Skeletal muscle satellite cell (primary cell): ENCODE data around the gene CDCA8.

Experiments
- H3K27me3 ChIP-seq: 2 replicates; pipeline ENCODE4 v1.7.0; 2013; ENCODE audit warnings: low read length; ENCODE audit not compliant: control insufficient read depth, insufficient read depth
- H3K36me3 ChIP-seq: 2 replicates; pipeline ENCODE4 v1.7.0; 2013; ENCODE audit warnings: mild to moderate bottlenecking, control low read depth, low read length; ENCODE audit not compliant: insufficient read depth
- H3K4me1 ChIP-seq: 2 replicates; pipeline ENCODE4 v1.7.0; 2013; ENCODE audit warnings: low read length; ENCODE audit not compliant: control insufficient read depth, insufficient read depth
- H3K4me2 ChIP-seq: 2 replicates; pipeline ENCODE4 v1.7.0; 2013; ENCODE audit warnings: mild to moderate bottlenecking, low read length
- H3K4me3 ChIP-seq: 2 replicates; pipeline ENCODE4 v1.7.0; 2013; ENCODE audit warnings: low read length
- H3K9ac ChIP-seq: 2 replicates; pipeline ENCODE4 v1.7.0; 2013; ENCODE audit warnings: mild to moderate bottlenecking, low read depth, low read length, moderate library complexity
- H3K9me3 ChIP-seq: replicated peaks from 2 replicates; pipeline ENCODE4 v1.7.0; 2013; ENCODE audit warnings: mild to moderate bottlenecking, control low read depth, low read length

Gene CDCA8

DNA sequence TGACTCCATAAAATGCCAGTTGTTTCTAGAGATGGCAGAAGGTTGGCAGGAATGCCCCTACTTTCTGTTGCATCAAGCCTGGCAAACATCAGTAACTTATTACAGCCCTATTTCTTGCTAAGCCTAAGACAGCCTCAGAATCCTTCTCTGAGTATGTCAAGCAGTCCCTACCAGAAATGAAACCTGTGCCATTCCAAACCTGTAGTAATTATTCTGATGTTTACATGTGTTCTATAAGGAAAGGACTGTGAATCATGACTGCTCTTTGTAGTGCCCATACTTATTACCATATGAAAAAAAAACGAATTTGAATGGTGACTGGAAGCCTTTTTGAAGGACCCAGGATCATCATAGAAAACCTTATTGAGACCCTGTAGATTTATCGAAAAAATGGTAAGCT lies 5.4 kb downstream of the CDCA8 start:
- Histone ChIP-seq H3K9me3 (no peaks in the 10 kb centered on the region), H3K4me1 (no peaks in the 10 kb centered on the region), H3K4me3 (no peak overlapping the region), H3K9ac (no peak overlapping the region), H3K27me3 (no peaks in the 10 kb centered on the region), H3K4me2 (no peak overlapping the region), H3K36me3 (peaks cover 43% of the 10 kb centered on the region)

DNA sequence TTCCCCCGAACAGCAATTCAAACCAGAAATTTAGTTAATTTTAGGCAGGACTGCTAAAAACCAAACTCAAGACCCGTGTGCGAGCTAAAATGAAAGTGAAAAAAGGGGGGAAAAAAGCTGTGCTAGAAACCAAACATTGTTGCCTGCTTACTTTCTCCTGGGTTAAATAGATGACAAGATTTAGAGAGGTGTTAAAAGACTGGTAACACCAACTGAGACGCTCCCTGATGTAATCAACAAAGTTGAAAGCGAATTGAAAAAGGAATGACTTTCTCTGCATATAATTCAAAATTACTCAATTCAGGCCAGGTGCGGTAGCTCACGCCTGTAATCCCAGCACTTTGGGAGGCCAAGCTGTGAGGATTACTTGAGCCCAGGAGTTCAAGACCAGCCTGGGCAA lies 6.8 kb downstream of the CDCA8 start:
- Histone ChIP-seq H3K9me3 (no peaks in the 10 kb centered on the region), H3K4me2 (no peak overlapping the region), H3K9ac (no peak overlapping the region), H3K4me1 (no peaks in the 10 kb centered on the region), H3K4me3 (no peak overlapping the region), H3K27me3 (no peaks in the 10 kb centered on the region), H3K36me3 (peaks cover 52% of the 10 kb centered on the region)

DNA sequence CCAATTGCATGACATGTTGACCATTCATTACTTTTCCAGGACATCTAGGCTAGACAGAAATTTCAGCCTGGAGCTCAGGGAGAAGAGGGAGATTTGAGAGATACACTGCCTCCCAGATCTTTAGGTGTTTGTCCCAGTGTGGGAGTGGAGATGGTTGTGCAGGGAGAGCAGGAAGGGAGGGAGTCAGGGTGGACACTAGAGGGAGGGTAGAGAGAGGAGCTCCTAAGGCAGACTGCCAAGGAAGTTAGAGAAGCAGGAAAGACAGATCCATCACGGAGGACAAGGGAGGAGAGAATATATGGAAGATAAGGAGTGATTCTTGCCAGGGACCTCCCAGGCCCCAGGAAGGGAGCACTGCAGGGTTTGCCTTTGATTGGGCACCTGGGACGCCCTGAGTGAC lies 8.7 kb downstream of the CDCA8 start:
- no peaks in the 10 kb centered on the region for H3K27me3 ChIP-seq
- H3K4me3 ChIP-seq = no peak overlapping the region
- H3K9me3 ChIP-seq = no peaks in the 10 kb centered on the region
- no peak overlapping the region for H3K9ac ChIP-seq
- peaks cover 59% of the 10 kb centered on the region for H3K36me3 ChIP-seq
- H3K4me1 ChIP-seq = no peaks in the 10 kb centered on the region
- H3K4me2 ChIP-seq = no peak overlapping the region

DNA sequence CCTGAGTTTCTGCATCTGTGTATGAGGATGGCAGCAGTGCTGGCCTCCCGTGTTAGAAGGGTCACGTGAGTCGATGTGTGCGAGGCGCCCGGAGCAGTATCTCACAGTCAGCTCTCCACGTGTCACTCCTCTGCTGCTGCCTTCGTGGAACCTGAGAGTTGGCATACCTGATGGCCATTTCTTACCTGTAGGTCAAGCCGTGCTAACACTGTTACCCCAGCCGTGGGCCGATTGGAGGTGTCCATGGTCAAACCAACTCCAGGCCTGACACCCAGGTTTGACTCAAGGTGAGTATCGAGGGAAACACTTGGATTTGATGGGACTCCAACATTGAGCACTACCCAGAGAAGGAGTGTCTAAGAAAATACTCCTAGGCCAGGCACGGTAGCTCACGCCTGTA lies 10.7 kb downstream of the CDCA8 start:
- H3K36me3 ChIP-seq = peaks cover 56% of the 10 kb centered on the region
- H3K4me1 ChIP-seq = no peaks in the 10 kb centered on the region
- no peak overlapping the region for H3K4me3 ChIP-seq

DNA sequence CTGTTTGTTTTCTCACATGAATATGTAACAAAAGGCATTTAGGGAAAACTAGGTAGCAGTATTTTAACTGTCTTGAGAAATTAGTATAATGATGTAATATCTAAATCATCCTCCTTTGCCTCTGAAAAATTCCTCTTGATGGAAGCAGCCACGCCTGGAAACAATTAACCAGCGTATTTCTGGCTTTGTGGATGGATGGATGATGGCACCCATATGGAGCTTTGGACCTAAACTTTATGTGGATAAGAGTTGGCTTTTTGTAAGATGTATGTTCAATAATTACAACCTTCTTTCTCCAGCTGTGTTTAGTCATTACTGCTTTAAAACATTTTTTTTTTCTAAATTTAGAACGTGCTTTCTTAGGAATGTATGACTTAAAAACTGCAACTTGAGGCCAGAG lies 12.7 kb downstream of the CDCA8 start:
- Histone ChIP-seq H3K4me3 (no peak overlapping the region), H3K4me1 (no peaks in the 10 kb centered on the region), H3K36me3 (peaks cover 69% of the 10 kb centered on the region), H3K9me3 (no peaks in the 10 kb centered on the region), H3K27me3 (no peaks in the 10 kb centered on the region), H3K9ac (no peak overlapping the region), H3K4me2 (no peak overlapping the region)

More for the DNA sequence above, 10.7 kb downstream of the CDCA8 start:
- Histone ChIP-seq H3K9me3 (no peaks in the 10 kb centered on the region), H3K4me2 (no peak overlapping the region), H3K27me3 (no peaks in the 10 kb centered on the region), H3K9ac (no peak overlapping the region)

DNA sequence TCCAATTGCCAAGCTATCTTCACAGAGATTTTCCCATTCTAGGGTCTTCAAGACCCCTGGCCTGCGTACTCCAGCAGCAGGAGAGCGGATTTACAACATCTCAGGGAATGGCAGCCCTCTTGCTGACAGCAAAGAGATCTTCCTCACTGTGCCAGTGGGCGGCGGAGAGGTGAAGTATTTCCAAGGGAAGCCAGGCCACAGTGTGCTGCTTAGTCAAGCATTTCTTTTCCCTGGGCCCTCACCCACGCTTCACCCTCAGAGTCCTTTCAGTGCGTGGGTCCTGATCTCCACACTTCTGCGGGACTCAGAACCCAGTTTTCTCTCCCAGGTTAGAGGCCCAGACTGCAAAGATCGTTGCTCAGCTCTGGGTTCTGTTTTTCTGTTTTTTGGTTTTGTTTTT lies 13.1 kb downstream of the CDCA8 start:
- H3K36me3 ChIP-seq = peaks cover 67% of the 10 kb centered on the region
- no peak overlapping the region for H3K4me3 ChIP-seq
- H3K9ac ChIP-seq = no peak overlapping the region
- H3K4me1 ChIP-seq = no peaks in the 10 kb centered on the region
- H3K9me3 ChIP-seq = no peaks in the 10 kb centered on the region
- H3K27me3 ChIP-seq = no peaks in the 10 kb centered on the region
- H3K4me2 ChIP-seq = no peak overlapping the region

DNA sequence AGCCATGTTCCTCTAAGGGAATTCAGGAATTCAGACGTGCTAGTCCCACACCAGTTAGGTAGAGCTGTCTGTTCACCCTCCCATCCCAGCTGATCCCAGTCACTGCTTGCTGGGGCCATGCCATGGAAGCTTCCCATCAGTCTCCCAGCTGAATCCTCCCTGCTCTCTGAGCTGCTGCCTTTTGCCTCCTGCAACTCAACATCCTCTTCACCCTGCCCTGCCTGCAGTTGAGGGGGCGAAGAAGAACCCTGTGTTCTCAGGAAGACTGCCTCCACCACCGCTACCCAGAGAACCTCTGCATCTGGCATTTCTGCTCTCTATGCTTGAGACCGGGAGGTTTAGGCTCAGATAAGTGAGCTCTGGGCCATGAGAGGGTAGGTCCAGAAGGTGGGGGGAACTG lies 16.2 kb downstream of the CDCA8 start:
- Histone ChIP-seq H3K9me3 (no peaks in the 10 kb centered on the region), H3K36me3 (peaks cover 47% of the 10 kb centered on the region), H3K4me1 (no peaks in the 10 kb centered on the region)

DNA sequence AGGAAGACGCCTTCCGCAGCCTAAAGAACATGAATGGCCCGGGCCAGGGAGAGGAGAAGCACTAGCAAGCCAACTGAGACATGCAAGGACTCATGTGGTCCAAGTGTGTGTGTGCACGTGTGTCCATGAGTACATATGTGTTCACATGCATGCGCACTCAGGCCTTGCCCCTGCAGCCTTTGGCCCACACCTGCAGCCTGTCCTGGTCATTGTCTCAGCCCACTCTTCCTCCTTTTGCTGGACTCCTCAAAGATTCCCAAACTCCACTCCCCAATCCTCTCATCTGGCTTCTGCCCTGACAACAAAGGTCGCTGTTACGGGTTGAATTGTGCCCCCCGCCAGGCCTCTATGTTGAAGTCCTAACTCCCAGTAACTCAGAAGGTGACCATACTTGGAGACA lies 21.9 kb downstream of the CDCA8 start:
- no peaks in the 10 kb centered on the region for H3K4me1 ChIP-seq
- H3K4me2 ChIP-seq = no peak overlapping the region

More for the DNA sequence above, 16.2 kb downstream of the CDCA8 start:
- H3K4me2 ChIP-seq = no peak overlapping the region
- H3K9ac ChIP-seq = no peak overlapping the region
- no peaks in the 10 kb centered on the region for H3K27me3 ChIP-seq
- no peak overlapping the region for H3K4me3 ChIP-seq

DNA sequence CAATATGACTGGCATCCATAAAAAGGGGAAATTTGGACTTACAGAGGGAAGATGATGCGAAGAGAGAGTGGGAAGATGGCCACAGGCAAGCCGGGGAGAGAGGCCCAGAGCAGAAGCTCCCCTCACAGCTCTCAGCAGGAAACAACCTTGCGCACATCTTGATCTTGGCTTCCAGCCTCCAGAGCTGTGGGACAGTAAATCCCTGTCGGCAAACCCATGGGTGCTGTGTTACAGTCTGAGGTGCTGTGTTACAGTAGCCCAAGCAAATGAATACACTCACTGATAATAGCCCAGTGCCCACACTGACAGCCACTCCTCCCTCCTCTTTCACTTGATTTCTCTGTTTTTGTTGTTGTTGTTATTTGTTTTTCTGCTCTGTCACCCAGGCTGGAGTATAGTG lies 22.4 kb downstream of the CDCA8 start:
- no peak overlapping the region for H3K4me2 ChIP-seq
- H3K4me1 ChIP-seq = no peaks in the 10 kb centered on the region
- H3K9me3 ChIP-seq = no peaks in the 10 kb centered on the region
- peaks cover 3% of the 10 kb centered on the region for H3K27me3 ChIP-seq
- no peak overlapping the region for H3K9ac ChIP-seq
- no peak overlapping the region for H3K4me3 ChIP-seq
- peaks cover 5% of the 10 kb centered on the region for H3K36me3 ChIP-seq

More for the DNA sequence above, 21.9 kb downstream of the CDCA8 start:
- H3K4me3 ChIP-seq = no peak overlapping the region
- peaks cover 9% of the 10 kb centered on the region for H3K36me3 ChIP-seq
- H3K9ac ChIP-seq = no peak overlapping the region
- no peaks in the 10 kb centered on the region for H3K27me3 ChIP-seq
- H3K9me3 ChIP-seq = no peaks in the 10 kb centered on the region

DNA sequence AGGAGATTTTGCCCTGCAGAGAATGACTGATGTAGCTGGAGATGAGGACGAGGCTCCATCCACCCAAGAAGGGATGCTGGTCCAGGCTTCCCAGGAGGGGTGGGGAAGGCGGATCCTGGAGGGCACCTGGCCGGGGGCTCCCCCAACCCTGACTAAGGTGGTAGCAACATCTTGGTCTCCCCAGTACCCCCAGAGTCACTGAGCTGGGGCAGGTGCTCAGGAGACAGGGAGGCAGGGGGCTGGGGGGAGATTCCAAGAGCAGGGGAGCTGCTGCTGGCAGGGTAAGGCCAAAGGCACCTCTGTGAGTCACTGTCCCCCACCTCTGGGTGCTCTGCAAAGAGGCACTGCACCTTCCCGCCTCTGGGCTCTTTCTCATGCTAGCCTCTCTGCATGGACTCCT lies 24.0 kb downstream of the CDCA8 start:
- Histone ChIP-seq H3K4me3 (no peak overlapping the region), H3K9me3 (no peaks in the 10 kb centered on the region), H3K4me1 (no peaks in the 10 kb centered on the region), H3K9ac (no peak overlapping the region), H3K27me3 (peaks cover 7% of the 10 kb centered on the region), H3K36me3 (no peaks in the 10 kb centered on the region), H3K4me2 (no peak overlapping the region)

DNA sequence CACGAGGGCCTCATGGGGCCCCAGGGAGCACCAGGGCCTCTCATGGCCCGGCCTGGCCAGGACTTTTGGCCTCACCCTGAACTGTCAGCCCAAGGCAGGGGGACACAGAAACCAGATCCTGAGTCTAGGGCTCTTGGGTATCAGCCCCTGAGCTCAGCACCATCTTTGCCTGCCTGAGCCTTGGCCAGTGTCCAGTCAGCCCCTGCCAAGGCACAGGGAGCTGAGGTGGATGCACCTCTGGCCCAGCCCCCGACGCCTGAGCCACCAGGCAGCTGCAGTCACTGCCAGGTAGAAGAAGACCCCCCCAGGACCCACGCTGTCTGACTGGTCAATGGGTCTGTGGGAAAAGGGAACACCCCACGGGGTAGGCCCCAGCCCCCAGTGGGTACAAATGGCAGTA lies 25.3 kb downstream of the CDCA8 start:
- H3K27me3 ChIP-seq = peaks cover 17% of the 10 kb centered on the region
- H3K4me3 ChIP-seq = no peak overlapping the region
- no peaks in the 10 kb centered on the region for H3K9me3 ChIP-seq
- H3K9ac ChIP-seq = no peak overlapping the region
- no peaks in the 10 kb centered on the region for H3K4me1 ChIP-seq
- no peaks in the 10 kb centered on the region for H3K36me3 ChIP-seq
- no peak overlapping the region for H3K4me2 ChIP-seq

DNA sequence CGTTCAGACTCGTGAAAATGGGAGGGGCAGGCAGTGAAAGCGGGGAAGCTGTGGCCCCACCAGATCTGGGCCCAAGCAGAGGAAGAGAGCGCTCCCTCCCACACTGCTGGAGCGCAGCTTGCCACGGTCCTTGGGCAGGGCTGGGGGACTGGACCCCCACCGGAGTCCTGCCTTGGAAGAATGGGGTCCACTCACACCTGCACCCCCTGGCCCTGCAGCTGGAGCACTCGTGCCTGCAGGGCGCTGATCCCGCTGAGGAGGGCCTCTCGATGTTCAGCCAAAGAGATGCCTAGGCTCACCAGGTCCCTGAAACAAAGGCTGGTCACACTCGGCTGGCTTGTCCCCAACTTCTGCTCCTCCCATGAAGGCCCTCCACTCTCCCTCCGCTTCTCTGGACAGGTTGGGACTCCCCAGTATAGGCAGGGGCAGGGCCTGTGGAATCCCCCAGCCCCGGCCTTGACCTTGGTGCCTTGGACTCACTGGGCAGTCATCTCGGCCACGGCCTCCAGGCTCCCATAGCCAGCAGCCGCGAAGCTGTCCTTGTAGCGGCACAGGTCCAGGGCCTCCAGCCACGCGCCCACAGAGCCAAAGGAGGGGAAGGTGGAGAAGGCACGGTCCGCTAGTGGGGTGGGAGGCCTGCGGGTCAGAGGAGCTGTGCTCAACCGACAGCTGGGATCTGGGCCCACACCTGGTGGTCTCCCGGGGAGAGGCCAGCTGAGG lies 26.0 kb downstream of the CDCA8 start:
- H3K9me3 ChIP-seq = no peaks in the 10 kb centered on the region
- no peak overlapping the region for H3K4me2 ChIP-seq
- H3K36me3 ChIP-seq = no peaks in the 10 kb centered on the region
- H3K4me1 ChIP-seq = no peaks in the 10 kb centered on the region
- peaks cover 21% of the 10 kb centered on the region for H3K27me3 ChIP-seq
- no peak overlapping the region for H3K9ac ChIP-seq
- no peak overlapping the region for H3K4me3 ChIP-seq
